SU-DHL-6 (cell line): ENCODE data around the gene RPS3.

Experiments
- H2AFZ ChIP-seq: fragments of 200-600 bp; sonication (generic); 2 replicates; pipeline ENCODE4 v1.6.1; 2014; ENCODE audit warnings: low read depth, mild to moderate bottlenecking, moderate library complexity, mixed read lengths, antibody characterized with exemption, low read length; ENCODE audit not compliant: severe bottlenecking
- H3F3A ChIP-seq: fragments of 200-600 bp; shearing (Covaris generic); 2 replicates; pipeline ENCODE4 v1.6.0; 2016; ENCODE audit warnings: antibody characterized with exemption, mild to moderate bottlenecking; ENCODE audit not compliant: insufficient read depth
- H3K27ac ChIP-seq: fragments of 200-600 bp; sonication (generic); 2 replicates; pipeline ENCODE4 v1.5.1; 2016; ENCODE audit warnings: low read depth, mild to moderate bottlenecking, low read length, moderate library complexity, mixed read lengths
- H3K27me3 ChIP-seq: fragments of 200-600 bp; sonication (generic), shearing (Covaris generic); 2 replicates; pipeline ENCODE4 v1.6.0; 2014; ENCODE audit warnings: mild to moderate bottlenecking, low read length
- H3K36me3 ChIP-seq: fragments of 200-600 bp; sonication (generic); 2 replicates; pipeline ENCODE4 v1.6.1; 2014; ENCODE audit warnings: mild to moderate bottlenecking, low read length, mixed read lengths
- H3K4me2 ChIP-seq: fragments of 300-600, 200-600 bp; shearing (Covaris generic), sonication (generic); 2 replicates; pipeline ENCODE4 v1.6.0; 2014; ENCODE audit warnings: low read length, low read depth, mild to moderate bottlenecking; ENCODE audit not compliant: poor library complexity, severe bottlenecking
- H3K4me3 ChIP-seq: fragments of 200-600 bp; sonication (generic); 2 replicates; pipeline ENCODE4 v1.5.1; 2014; ENCODE audit warnings: antibody characterized with exemption, low read length, mild to moderate bottlenecking, mixed read lengths; ENCODE audit not compliant: insufficient read depth, poor library complexity, severe bottlenecking
- H3K79me2 ChIP-seq: fragments of 200-600 bp; sonication (generic); 2 replicates; pipeline ENCODE4 v1.6.1; 2014; ENCODE audit warnings: mild to moderate bottlenecking, low read length, moderate library complexity; ENCODE audit not compliant: insufficient read depth
- H3K9ac ChIP-seq: fragments of 200-600 bp; sonication (generic); 2 replicates; pipeline ENCODE4 v1.7.0; 2014; ENCODE audit warnings: mild to moderate bottlenecking, low read length
- H3K9me2 ChIP-seq: fragments of 200-600 bp; sonication (generic); replicated peaks from 2 replicates; pipeline ENCODE4 v1.6.1; 2014; ENCODE audit warnings: low read length; ENCODE audit not compliant: insufficient read depth
- H3K9me3 ChIP-seq: fragments of 200-600 bp; sonication (generic); 2 replicates; pipeline ENCODE4 v1.6.1; 2014; ENCODE audit warnings: low read length, mixed read lengths; ENCODE audit not compliant: insufficient read depth
- H4K20me1 ChIP-seq: fragments of 200-600 bp; sonication (generic); 2 replicates; pipeline ENCODE4 v1.6.1; 2014; ENCODE audit warnings: low read depth, mild to moderate bottlenecking, antibody characterized with exemption, low read length, moderate library complexity, mixed read lengths
- CTCF ChIP-seq: fragments of 200-600 bp; sonication (generic); IDR thresholded peaks from one replicate; pipeline ENCODE4 v1.5.1; 2017; ENCODE audit warnings: antibody characterized with exemption, mild to moderate bottlenecking, low read length, moderate library complexity; ENCODE audit not compliant: insufficient read depth, poor library complexity, severe bottlenecking
- EZH2phosphoT487 ChIP-seq: fragments of 200-600 bp; sonication (generic), shearing (Covaris generic); conservative IDR thresholded peaks from 2 replicates; pipeline ENCODE4 v1.6.1; 2018; ENCODE audit warnings: mild to moderate bottlenecking, antibody characterized with exemption, low read length, moderate library complexity, mixed read lengths

RPS3 gene

GRCh38 chr11:75439026-75439425 is 39.7 kb downstream of the RPS3 start:
- H3K9ac ChIP-seq, result no peak overlapping the region
- no peaks in the 10 kb centered on the region for H3K79me2 ChIP-seq

GRCh38 chr11:75439495-75440120 is 40.3 kb downstream of the RPS3 start:
- Histone ChIP-seq H3K9me3 (no peaks in the 10 kb centered on the region), H2AFZ (no peak overlapping the region), H3K27me3 (no peaks in the 10 kb centered on the region), H3K9ac (no peak overlapping the region), H3K9me2 (no peaks in the 10 kb centered on the region), H3K4me3 (no peak overlapping the region), H3K36me3 (no peaks in the 10 kb centered on the region), H3K27ac (no peak overlapping the region), H3F3A (no peaks in the 10 kb centered on the region), H3K79me2 (no peaks in the 10 kb centered on the region), H3K4me2 (no peak overlapping the region), H4K20me1 (no peaks in the 10 kb centered on the region)
- TF ChIP-seq CTCF (no peak), EZH2phosphoT487 (no peak)

More at GRCh38 chr11:75439026-75439425, 39.7 kb downstream of the RPS3 start:
- no peak overlapping the region for H3K27ac ChIP-seq
- H3K36me3 ChIP-seq, result no peaks in the 10 kb centered on the region
- no peaks in the 10 kb centered on the region for H3K9me2 ChIP-seq
- TF ChIP-seq CTCF (no peak), EZH2phosphoT487 (no peak)
- H3F3A ChIP-seq, result no peaks in the 10 kb centered on the region
- H3K27me3 ChIP-seq, result no peaks in the 10 kb centered on the region
- H4K20me1 ChIP-seq, result no peaks in the 10 kb centered on the region
- H2AFZ ChIP-seq, result no peak overlapping the region
- H3K9me3 ChIP-seq, result no peaks in the 10 kb centered on the region
- no peak overlapping the region for H3K4me3 ChIP-seq
- H3K4me2 ChIP-seq, result no peak overlapping the region

GRCh38 chr11:75440960-75441803 is 41.9 kb downstream of the RPS3 start:
- H3K4me2 ChIP-seq, result no peak overlapping the region
- no peak for TF ChIP-seq EZH2phosphoT487
- TF ChIP-seq CTCF, result no peak
- no peak overlapping the region for H3K27ac ChIP-seq
- H3K36me3 ChIP-seq, result no peaks in the 10 kb centered on the region
- H4K20me1 ChIP-seq, result no peaks in the 10 kb centered on the region
- no peak overlapping the region for H2AFZ ChIP-seq
- H3F3A ChIP-seq, result no peaks in the 10 kb centered on the region
- H3K79me2 ChIP-seq, result no peaks in the 10 kb centered on the region
- H3K9me3 ChIP-seq, result no peaks in the 10 kb centered on the region
- no peak overlapping the region for H3K4me3 ChIP-seq
- no peak overlapping the region for H3K9ac ChIP-seq
- no peaks in the 10 kb centered on the region for H3K27me3 ChIP-seq
- H3K9me2 ChIP-seq, result no peaks in the 10 kb centered on the region
